Gastroesophageal sphincter (tissue), 3 donors: ENCODE results near the gene REST.

Experiments
- CTCF ChIP-seq, 4 experiments: fragments of 200-600 bp in 2 of 4; fragments of 450-650 bp in 2 of 4; sonication (generic) in 1 of 4; IDR thresholded peaks; one replicate each; pipeline ENCODE4 v1.5.1; 2017 to 2019; ENCODE audit warnings: antibody characterized with exemption in 4 of 4, mild to moderate bottlenecking in 2 of 4, moderate library complexity in 2 of 4
- POLR2A ChIP-seq, 2 donors: fragments of 450-650 bp; IDR thresholded peaks; one replicate each; pipeline ENCODE4 v1.6.1; 2017; ENCODE audit warnings: antibody characterized with exemption in 2 of 2, mild to moderate bottlenecking in 2 of 2, moderate library complexity in 1 of 2

GRCh38 chr4:56908206-56909085 lies 746 bp downstream of the REST start:
- TF ChIP-seq POLR2A (IDR thresholded peaks at IDR 0.05) (peak; percentile 16 to 34), CTCF (IDR thresholded peaks at IDR 0.05) (no peak)
